ENCODE measurements around the gene SFT2D3. TPM values are rescaled to one million over a fixed set of nuclear protein-coding genes. Genes with fewer than 3 reads are reported as not detected.
"Not testable (repeated sequence)": the region's sequence is repeated elsewhere in the genome, so short reads cannot be mapped to it uniquely, and the experiment has no call there.

The SFT2D3 gene
- total RNA-seq, 1 donor from 2014 or later, result 7.4 TPM

- no peak for DNase-seq
- Histone ChIP-seq H3K36me3 (peaks cover 27% of the 10 kb centered on the region), H3K4me1 (no peaks in the 10 kb centered on the region), H3K27ac (no peak overlapping the region), H3K27me3 (ENCODE audit: low read depth) (no peaks in the 10 kb centered on the region), H3K4me3 (no peak overlapping the region), H3K9me3 (no peaks in the 10 kb centered on the region)
- ATAC-seq, result no peak
- intact Hi-C loops (cut with DNase I), result no loop called here
- no peak for TF ChIP-seq CTCF (IDR thresholded peaks at IDR 0.05)
These were observed 42.3 kb downstream of the SFT2D3 start for GRCh38 chr2:127743477-127744026.

GRCh38 chr2:127747621-127748020, 46.3 kb downstream of the SFT2D3 start:
- H3K9me3 ChIP-seq, result no peaks in the 10 kb centered on the region
- H3K4me1 ChIP-seq, result no peaks in the 10 kb centered on the region
- no peaks in the 10 kb centered on the region for H3K27me3 ChIP-seq (ENCODE audit: low read depth)
- no peak overlapping the region for H3K4me3 ChIP-seq
- ATAC-seq (no peak), DNase-seq (no peak)
- TF ChIP-seq CTCF (IDR thresholded peaks at IDR 0.05), result no peak
- H3K36me3 ChIP-seq, result peaks cover 27% of the 10 kb centered on the region
- H3K27ac ChIP-seq, result no peak overlapping the region
- intact Hi-C loops (cut with DNase I), result no loop called here

DNA sequence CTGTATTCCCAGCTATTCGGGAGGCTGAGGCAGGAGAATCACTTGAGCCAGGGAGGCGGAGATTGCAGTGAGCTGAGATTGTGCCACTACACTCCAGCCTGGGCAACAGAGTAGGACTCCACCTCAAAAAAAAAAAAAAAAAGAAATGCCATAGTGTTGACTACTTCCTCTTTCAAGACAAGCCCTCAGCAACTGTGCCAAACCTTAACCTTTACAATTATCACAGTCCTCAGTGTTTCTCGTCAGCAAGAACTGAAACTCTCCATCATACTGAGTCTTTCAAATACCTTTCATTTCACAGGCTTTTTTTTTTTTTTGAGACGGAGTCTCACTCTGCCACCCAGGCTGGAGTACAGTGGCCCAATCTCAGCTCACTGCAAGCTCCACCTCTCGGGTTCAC, 48.2 kb downstream of the SFT2D3 start:
- H3K27ac ChIP-seq; intact Hi-C loops (cut with DNase I); H3K27me3 ChIP-seq (ENCODE audit: low read depth); DNase-seq; H3K4me1 ChIP-seq; H3K9me3 ChIP-seq; H3K4me3 ChIP-seq: not testable (repeated sequence)
- peak; percentile 79 to 89 for ATAC-seq
- peaks cover 19% of the 10 kb centered on the region for H3K36me3 ChIP-seq

DNA sequence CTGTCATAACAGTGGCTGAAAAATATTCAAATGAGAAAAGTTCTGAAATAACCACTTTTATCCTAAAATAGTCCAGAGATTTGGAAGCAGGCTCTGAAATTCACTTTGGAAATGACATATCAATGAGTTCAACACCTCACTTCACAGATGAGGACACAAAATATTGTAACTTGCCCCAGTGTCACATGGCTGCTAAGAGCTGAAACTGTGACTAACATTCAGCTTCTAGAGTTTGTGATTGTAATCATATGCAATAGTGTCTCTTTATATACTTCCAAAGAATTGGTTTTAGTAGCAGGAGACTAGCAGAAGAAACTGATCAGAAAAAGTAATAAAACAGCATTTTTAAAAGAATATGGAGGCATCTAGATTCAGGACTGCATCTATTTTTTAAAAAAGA, 52.1 kb downstream of the SFT2D3 start:
- Histone ChIP-seq H3K27ac (no peak overlapping the region), H3K27me3 (ENCODE audit: low read depth) (no peaks in the 10 kb centered on the region), H3K9me3 (no peaks in the 10 kb centered on the region), H3K4me1 (no peaks in the 10 kb centered on the region), H3K4me3 (no peak overlapping the region), H3K36me3 (peaks cover 6% of the 10 kb centered on the region)
- ATAC-seq (no peak), DNase-seq (no peak)
- no peak for TF ChIP-seq CTCF (IDR thresholded peaks at IDR 0.05)
- intact Hi-C loops (cut with DNase I), result no loop called here

GRCh38 chr2:127754186-127754585, 52.9 kb downstream of the SFT2D3 start:
- intact Hi-C loops (cut with DNase I), result no loop called here
- Histone ChIP-seq H3K27ac (no peak overlapping the region), H3K4me1 (no peaks in the 10 kb centered on the region), H3K27me3 (ENCODE audit: low read depth) (no peaks in the 10 kb centered on the region), H3K4me3 (no peak overlapping the region), H3K36me3 (peaks cover 11% of the 10 kb centered on the region), H3K9me3 (no peaks in the 10 kb centered on the region)
- no peak for DNase-seq
- no peak for ATAC-seq
- TF ChIP-seq CTCF (IDR thresholded peaks at IDR 0.05), result no peak

Other genes starting within 250 kb of the SFT2D3 start
- gene IWS1, start 175.0 kb upstream of the SFT2D3 start, total RNA-seq, result 36.7 TPM
- gene MYO7B, start 165.8 kb upstream of the SFT2D3 start, total RNA-seq, result 5.2 TPM
- 0.18 TPM for gene GPR17, start 55.3 kb upstream of the SFT2D3 start, total RNA-seq
- gene LIMS2, start 26.0 kb upstream of the SFT2D3 start, total RNA-seq, result 148 TPM
- 55.4 TPM for gene WDR33, start 109.7 kb downstream of the SFT2D3 start, total RNA-seq
- 20.5 TPM for gene POLR2D, start 156.7 kb downstream of the SFT2D3 start, total RNA-seq
- gene AMMECR1L, start 184.5 kb downstream of the SFT2D3 start, total RNA-seq, result 14.8 TPM